GM04503 (cell line): ENCODE results near the gene DAB1.

Experiments
- DNase-seq: peaks from one replicate; pipeline ENCODE4 v3.0.0-alpha.2; 2012; ENCODE audit warnings: low read depth

DAB1 gene

GRCh38 chr1:57020216-57020615, 403.6 kb downstream of the DAB1 start:
- DNase-seq: no peak

GRCh38 chr1:57019236-57019839, 404.5 kb downstream of the DAB1 start:
- no peak for DNase-seq

- DNase-seq: no peak
Measured at GRCh38 chr1:57018119-57018518, 405.7 kb downstream of the DAB1 start.

GRCh38 chr1:57017717-57018116, 406.1 kb downstream of the DAB1 start:
- no peak for DNase-seq

- no peak for DNase-seq
Measured at GRCh38 chr1:57017200-57017599, 406.7 kb downstream of the DAB1 start.

GRCh38 chr1:57015071-57015470, 408.8 kb downstream of the DAB1 start:
- no peak for DNase-seq

GRCh38 chr1:57013522-57013921, 410.3 kb downstream of the DAB1 start:
- no peak for DNase-seq

- DNase-seq: no peak
Measured at GRCh38 chr1:57012315-57012714, 411.5 kb downstream of the DAB1 start.

GRCh38 chr1:57010511-57010910, 413.3 kb downstream of the DAB1 start:
- DNase-seq: no peak

- DNase-seq: no peak
Measured at GRCh38 chr1:57007948-57008347, 415.9 kb downstream of the DAB1 start.

- no peak for DNase-seq
Measured at GRCh38 chr1:57007472-57007871, 416.4 kb downstream of the DAB1 start.

GRCh38 chr1:57003398-57004139, 420.3 kb downstream of the DAB1 start:
- DNase-seq: no peak

- no peak for DNase-seq
Measured at GRCh38 chr1:56995414-56996100, 428.3 kb downstream of the DAB1 start.

- DNase-seq: no peak
Measured at GRCh38 chr1:56993475-56993874, 430.4 kb downstream of the DAB1 start.

GRCh38 chr1:56992318-56993125, 431.3 kb downstream of the DAB1 start:
- DNase-seq: no peak

- DNase-seq: no peak
Measured at GRCh38 chr1:56991576-56991975, 432.3 kb downstream of the DAB1 start.

GRCh38 chr1:56986397-56986796, 437.5 kb downstream of the DAB1 start:
- no peak for DNase-seq

- no peak for DNase-seq
Measured at GRCh38 chr1:56985857-56986256, 438.0 kb downstream of the DAB1 start.

GRCh38 chr1:56983484-56983883, 440.4 kb downstream of the DAB1 start:
- DNase-seq: no peak

GRCh38 chr1:56979986-56980755, 443.7 kb downstream of the DAB1 start:
- no peak for DNase-seq

GRCh38 chr1:56978819-56979218, 445.0 kb downstream of the DAB1 start:
- no peak for DNase-seq

- DNase-seq: no peak
Measured at GRCh38 chr1:56977910-56978309, 445.9 kb downstream of the DAB1 start.
